Hematopoietic multipotent progenitor cell treated with erythropoietin and hydrocortisone succinate and interleukin-3 and kit ligand, for 4 days (in vitro differentiated cells): Measurements from ENCODE around the gene ECM2.
A peak's percentile ranks its signal among the peaks of the same experiment; 100 is the strongest.
"Not testable (repeated sequence)": the region's sequence is repeated elsewhere in the genome, so short reads cannot be mapped to it uniquely, and the experiment has no call there.

Experiments used
- DNase-seq: peaks from one replicate; pipeline ENCODE4 v3.0.0-alpha.2; 2015

The ECM2 gene

DNA sequence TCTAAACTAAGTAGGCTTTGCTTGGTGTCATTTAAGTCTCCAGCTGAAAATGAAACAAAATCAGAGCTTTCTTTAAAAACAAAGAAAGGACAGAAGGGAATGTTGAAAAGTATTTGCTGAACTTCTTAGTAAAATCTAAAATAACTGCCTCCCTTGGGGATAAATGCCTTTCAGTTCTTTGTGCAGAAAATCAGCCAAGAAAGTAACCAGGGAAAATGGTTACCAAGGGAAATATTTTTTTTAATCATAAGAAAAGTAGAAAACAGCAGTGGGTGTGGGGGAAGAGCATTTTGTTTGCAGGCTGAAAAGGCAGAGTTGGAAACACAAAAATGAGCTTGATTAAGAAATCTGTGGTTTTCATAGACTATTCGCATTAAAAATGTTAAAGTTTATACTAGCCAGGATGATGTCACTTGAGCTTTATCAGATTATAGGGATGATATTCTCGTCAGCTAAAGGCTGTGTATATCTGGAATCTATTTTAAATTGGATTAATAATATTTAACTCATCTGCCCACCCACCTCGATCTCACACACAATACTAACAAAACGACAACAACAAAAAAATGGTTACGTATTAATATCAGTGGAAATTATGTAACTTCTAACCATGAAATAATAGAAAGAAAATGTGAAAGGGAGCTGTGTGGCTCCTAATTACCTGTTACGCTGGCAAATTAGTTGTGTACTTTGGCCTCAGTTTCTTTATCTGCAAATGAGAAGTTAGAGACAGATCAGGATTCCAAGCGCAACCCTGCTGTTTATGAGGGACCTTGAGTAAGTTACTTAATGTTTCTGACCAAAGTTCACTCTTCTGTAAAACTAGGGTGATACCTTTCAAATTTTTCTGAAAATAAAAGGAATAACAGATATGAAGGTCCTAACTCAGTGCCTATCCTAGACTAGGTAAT, at the start of gene ECM2:
Gene ECM2, minus strand, starts transcription at position 51 of the 911 bp plus-strand sequence. CDS start 13,124 bp downstream, outside the sequence.
- no peak for DNase-seq

DNA sequence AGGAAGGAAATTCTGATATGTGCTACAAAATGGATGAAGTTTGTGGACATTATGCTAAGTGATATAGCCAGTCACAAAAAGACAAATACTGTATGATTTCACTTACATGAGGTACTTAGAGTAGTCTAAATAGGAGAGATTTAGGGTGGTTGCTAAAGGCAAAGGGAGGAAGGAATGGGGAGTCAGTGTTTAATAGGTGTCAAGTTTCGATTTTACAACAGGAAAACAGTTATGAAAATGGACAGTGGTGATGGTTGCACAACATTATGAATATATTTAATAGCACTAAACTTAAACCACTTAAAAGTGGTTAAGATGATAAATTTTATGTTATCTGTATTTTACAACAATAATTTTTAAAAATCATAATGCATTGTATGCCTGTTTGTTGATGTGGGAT, 40.4 kb upstream of the ECM2 start:
- no peak for DNase-seq

DNA sequence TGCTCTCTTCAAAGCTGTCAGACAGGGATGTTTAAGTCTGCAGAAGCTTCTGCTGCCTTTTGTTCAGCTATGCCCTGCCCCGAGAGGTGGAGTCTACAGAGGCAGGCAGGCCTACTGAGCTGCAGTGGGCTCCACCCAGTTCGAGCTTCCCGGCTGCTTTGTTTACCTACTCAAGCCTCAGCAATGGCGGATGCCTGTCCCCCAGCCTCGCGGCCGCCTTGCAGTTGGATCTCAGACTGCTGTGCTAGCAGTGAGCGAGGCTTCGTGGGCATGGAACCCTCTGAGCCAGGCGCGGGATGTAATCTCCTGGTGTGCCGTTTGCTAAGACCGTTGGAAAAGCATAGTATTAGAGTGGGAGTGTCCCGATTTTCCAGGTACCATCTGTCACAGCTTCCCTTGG, 37.8 kb upstream of the ECM2 start:
- DNase-seq, result not testable (repeated sequence)

DNA sequence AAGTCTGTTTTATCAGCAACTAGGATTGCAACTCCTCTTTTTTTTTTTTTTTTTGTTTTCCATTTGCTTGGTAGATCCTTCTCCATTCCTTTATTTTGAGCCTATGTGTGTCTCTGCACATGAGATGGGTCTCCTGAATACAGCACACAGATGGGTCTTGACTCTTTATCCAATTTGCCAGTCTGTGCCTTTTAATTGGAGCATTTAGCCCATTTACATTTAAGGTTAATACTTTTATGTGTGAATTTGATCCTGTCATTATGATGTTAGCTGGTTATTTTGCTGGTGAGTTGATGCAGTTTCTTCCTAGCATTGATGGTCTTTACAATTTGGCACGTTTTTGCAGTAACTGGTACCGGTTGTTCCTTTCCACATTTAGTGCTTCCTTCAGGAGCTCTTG, 36.1 kb upstream of the ECM2 start:
- not testable (repeated sequence) for DNase-seq

DNA sequence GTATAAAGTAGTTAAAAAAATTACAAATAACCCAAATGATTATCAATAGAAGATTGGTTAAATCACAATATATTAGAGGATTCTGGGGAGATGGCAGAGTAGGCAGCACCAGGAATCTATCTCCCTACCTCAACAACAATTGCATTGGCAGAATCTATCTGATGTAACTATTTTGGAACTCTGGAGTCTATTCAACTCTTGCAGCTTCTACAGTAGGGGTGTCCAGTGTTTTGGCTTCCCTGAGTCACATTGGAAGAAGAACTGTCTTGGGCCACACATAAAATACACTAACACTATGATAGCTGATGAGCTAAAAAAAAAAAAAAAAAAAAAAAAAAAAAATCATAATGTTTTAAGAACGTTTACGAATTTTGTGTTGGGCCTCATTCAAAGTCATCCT, 29.2 kb upstream of the ECM2 start:
- DNase-seq, result no peak

DNA sequence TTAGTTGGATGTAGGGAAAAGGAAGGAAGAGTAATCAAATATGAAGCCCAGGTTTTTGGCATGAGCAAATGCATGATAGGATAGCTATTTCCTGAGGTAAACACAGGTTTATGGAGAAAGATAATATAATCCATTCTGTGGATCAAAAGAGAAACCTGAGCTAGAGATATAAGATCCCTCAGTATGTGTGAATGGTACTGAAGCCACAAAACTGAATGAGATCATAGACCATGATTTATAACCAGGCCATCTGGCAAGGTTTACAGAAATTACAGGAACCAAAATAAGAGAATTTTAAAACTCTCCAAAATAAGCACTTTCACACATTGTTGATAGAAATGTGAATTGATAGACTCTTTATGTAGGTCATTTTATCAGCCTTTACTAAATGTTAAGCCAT, 28.7 kb upstream of the ECM2 start:
- DNase-seq, result no peak

DNA sequence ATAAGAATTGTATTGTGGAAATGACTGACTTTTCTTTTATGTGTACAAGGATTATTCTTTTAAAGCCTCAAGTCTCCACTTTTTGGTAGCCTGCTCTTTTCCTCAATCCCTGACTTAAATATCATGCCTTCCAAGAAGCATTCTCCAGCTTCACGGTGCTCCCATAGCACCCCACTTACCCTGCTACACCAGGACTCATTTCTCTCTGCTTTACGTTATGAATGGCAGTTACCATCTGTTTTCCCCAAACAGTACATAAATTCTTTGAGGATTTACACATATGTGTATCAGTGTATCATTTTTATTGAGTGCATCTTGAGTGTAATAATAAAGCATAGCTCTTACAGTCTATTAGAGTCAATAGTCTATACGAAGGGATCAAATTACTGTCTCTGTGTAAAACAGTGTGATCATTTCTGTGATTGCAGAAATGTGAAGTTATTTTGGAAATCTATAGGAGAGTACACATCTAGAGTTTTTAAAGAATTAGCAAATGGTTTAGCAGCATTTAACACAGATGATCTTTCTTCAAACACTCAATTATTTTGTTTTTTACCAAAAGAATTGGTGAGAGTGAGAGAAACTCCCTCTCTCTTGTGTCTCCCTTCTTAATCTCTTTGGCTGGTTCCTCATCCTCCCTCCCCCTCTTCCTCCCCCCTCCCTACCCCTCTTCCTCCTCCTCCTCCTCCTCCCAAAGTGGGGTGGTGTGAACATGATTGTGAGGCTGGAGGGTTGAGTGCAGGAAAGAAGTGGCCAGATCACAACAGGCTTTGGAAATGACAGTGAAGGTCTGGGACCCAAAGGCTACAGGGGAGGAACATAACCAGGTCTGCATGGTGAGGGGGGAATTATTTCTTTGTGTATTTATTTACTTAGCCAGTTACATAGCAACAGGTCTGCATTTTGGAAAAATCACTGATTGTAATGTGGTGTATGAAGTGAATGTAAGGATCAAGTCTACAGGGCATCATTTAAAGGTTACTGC, 27.6 kb upstream of the ECM2 start:
- DNase-seq, result peak; percentile 11

DNA sequence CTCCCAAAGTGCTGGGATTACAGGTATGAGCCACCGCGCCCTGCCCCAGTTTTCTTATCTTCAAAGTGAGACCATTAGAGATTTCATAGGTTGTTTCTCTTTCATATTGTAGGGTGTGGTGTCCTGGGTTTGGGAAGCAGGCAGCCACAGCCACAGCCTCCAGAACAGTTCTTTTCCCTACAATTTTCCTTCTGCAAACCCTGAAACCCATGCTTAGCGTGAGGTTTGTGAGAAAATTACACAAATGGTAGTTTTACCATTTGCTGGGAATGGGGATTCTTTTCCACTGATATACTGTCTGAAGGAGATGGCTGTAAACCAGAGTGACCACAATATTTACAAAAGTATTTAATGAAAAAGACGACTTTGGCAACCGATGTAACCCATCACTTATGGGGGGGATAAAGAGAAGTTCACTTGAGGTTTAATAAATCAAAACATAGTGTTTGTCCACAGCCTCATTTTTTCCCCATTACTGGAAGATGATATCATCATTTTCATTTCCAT, 26.7 kb upstream of the ECM2 start:
- DNase-seq, result no peak

DNA sequence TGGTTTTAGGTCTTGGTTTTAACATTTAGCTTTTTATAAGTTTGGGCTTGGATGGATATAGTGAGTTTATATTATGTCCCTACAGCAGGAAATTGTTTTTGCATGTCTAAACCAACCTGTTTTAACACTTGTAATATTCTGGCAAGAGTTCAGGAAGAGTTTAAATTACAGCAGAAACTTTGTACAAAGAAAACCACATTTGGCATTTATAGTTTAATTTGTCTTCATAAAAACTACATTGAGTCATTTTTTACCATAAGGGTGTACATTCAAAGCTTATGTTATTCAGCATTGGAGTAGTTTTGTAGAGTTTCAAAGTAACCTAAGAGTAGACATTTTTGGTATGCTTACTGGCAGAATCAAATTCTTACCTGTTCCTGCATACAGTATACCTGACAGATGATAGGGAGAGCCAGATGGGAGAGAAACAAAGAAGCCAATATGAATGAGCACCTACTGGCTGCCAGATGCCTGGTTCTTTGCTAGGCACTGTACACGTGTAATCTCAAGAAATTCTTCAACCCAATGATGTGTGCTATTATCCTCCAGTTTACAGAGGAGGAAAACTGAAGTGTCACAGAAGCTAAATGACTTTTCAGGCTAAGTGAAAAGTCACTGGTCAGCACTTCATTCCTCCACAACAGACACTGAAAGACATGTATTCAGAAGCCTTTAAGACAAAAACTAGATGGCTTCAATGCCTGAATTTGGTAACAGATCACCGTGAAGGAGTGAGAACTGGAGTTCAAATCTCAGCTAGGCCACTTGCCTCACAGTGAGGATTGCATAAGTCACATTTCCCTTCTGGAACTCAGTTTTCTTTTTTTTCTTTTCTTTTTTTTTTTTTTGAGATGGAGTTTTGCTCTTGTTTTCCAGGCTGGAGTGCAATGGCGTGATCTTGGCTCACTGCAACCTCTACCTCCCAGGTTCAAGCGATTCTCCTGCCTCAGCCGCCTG, 25.9 kb upstream of the ECM2 start:
- DNase-seq, result no peak

DNA sequence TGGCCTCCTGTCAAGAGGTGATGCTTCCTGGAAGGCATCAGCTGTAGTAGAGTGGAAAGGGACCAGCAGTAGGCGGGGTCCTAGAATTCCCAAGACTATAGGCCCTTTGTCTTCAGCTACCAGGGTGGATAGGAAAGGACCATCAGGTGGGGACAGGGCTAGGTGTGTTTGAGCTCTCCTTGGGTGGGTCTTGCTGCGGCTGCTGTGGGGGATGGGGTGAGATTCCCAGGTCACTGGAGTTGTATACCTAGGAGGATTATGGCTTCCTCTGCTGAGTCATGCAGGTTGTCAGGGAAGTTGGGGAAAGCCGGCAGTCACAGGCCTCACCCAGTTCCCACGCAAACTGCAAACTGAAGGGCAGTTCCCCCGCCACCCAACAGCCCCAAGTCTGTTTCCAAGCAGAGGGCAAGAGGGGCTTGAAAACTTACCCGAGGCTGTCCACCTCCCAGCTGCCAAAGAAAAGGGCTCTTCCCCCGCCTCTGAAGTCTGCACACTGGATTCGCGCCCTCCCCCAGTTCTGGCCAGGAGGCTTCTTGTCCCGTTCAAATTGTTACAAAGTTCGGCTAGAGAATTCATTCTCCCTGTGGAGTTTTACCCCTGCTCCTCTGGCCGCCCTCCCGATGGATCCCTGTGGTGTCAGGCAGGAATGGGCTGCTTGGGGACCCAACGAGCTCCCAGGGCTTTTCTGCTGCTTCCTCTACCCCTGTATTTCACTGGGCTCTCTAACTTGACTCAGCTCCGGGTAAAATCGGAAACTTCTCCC, 23.0 kb upstream of the ECM2 start:
- no peak for DNase-seq

DNA sequence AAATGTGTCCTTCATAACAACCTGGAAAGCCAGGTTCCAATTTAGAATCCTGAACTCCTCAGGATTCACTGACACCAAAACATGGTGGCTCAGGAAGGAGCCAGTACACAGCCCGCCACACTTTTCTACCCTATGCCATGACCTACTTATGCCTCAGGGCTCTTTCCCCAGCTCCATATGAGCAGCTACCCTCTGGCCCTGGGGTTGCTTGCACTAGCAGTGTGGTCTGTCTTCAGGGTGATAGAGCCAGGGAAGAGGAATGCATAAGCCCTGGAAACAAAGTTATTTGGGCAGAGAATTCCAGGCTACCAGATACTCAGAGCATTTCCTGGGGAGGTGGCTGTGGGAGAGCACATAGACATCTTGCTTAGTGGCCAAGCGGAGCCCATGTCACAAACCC, 15.0 kb upstream of the ECM2 start:
- no peak for DNase-seq

DNA sequence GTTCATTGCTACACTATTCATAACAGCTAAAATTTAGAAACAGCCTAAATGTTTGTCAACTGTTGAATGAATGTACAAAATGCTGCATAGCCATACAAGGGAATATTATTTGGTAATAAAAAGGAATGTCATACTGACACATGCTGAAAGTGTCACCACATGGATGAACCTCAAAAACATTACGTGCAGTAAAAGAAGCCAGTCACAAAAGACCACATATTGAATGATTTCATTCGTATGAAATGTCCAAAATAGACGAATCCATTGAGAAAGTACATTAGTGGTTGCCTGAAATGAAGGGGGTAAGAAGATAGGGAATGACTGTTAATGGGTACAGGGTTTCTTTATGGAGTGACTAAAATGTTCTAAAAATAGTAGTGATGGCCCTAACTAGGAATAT, 11.6 kb upstream of the ECM2 start:
- no peak for DNase-seq

DNA sequence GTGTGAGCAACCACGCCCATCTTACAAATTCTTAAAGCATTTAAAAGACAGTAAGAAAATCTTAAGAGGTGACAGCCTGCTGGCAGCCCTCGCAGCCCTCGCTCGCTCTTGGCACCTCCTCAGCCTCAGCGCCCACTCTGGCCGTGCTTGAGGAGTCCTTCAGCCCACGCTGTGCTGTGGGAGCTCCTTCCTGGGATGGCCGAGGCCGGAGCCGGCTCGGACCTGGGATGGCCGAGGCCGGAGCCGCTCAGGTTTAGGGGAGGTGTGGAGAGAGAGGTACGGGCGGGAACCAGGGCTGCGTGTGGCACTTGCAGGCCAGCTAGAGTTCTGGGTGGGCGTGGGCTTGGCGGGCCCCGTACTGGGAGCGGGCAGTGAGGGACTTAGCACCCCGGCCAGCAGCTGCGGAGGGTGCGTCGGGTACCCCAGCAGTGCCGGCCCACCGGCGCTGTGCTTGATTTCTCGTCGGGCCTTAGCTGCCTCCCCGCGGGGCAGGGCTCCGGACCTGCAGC, 9.3 kb upstream of the ECM2 start:
- DNase-seq, result no peak

DNA sequence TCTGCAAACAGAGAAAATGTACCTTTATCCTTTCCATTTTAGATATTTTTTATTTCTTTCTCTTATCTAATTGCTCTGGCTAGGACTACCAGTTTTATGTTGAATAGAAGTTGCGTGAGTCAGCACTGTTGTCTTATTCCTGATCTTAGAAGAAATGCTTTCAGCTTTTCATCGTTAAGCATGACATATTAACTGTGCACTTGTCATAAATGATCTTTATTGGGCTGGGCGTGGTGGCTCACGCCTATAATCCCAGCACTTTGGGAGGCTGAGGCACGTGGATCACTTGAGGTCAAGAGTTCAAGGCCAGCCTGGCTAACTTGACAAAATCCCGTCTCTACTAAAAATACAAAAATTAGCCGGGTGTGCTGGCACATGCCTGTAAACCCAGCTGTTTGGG, 8.2 kb upstream of the ECM2 start:
- DNase-seq, result no peak

DNA sequence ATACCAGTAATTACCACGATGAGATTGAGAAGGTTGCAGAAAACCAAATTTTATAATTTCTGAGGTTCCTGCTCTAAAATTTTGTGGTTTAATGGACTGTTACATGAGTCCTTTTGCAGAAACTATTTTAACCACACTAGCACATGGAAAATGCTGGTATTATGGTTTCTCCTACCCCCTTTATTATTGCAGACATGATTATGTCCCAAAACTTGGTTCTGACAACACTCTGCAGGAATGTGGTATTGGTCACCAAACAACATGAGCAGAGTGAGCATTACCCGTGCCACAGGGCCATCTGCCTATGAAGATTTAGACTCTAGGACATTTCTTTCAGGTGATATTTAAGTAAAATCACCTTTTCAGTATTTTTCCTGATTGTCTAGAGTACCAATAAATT, 2.8 kb upstream of the ECM2 start:
- DNase-seq, result peak; percentile 18

DNA sequence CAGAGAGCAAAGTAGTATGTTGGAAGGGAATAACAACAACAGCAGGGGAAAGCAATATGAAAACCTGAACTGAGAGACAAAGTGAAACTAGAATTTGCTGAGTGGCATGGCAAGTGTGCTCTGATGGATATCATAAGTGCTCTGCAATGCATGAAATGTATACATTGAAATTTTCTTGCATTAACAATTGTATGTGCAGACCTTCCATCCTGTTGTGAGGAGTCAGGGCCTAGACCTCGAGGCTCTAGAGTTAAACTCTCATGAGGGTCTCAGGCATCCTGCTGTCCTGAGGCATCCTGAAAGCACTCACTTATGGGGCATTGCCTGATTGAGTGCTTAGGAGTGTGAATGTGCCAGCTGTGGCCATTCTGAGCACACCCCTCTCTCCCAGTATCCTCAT, 1.1 kb downstream of the ECM2 start:
- no peak for DNase-seq

DNA sequence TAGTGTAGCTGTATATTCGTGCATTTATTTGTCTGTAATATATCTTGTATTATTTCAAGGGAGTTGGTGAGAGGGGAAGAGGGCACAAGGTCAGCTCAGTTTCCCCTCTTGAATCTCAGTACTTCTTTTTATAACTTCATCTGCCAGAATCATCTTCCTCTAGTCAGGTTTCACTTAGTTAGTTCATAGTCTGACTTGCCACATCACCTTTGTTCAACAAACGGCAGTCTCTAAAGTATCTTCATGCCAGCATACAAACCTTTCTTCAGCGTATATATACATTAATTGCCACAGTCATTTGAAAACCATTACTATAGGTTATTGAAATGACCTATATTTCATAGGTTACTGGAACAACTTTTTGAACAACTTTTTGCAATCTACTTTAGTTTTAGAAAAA, 1.6 kb downstream of the ECM2 start:
- no peak for DNase-seq

DNA sequence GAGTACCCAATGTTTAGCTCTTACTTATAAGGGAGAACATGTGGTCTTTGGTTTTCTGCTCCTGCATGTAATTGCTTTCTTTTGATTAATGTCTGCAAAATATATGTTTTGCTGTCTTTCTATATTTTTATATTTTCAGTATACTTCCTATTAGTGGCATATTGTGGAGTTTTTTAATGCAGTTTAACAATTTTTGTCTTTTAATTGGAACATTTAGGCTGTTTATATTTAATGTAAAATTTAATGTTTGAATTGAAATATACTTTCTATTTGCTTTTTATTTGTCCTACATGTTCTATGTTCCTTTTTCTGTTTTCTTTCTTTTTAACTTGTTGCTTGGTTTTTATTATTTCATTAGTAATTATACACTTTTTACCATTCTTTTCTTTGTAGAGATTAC, 4.9 kb downstream of the ECM2 start:
- no peak for DNase-seq

DNA sequence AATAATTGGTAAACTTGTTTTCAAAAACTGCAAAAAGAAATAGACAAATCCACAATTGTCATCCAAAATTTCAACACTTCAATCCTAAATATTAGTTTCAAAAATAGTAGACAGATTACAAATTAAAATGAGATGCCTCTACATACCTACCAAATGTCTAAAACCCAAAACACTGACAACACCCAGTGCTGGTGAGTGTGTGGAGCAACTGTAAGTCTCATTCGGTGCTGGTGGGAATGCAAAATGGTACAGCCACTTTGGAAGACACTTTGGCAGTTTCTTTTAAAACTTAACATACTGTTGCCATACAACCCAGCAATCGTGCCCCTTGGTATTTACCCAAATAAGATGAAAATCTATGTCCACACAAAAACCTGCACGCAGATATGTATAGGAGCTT, 6.7 kb downstream of the ECM2 start:
- DNase-seq, result no peak

DNA sequence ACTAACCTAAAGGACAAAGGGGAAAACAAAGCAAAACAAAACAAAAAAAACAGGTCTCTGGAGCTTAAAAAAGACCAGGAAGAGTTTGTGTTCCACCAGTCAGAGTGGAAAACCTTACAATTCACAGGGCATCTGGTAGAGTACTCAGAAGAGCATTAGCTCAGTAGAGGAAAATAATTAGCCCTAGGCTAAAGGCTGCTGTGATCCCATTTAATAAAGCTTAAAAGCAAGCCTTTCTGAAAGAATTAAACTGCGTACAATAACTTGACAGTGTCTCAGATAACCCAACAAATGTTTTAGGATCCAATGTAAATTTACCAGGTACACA, 7.3 kb downstream of the ECM2 start:
- DNase-seq, result no peak

DNA sequence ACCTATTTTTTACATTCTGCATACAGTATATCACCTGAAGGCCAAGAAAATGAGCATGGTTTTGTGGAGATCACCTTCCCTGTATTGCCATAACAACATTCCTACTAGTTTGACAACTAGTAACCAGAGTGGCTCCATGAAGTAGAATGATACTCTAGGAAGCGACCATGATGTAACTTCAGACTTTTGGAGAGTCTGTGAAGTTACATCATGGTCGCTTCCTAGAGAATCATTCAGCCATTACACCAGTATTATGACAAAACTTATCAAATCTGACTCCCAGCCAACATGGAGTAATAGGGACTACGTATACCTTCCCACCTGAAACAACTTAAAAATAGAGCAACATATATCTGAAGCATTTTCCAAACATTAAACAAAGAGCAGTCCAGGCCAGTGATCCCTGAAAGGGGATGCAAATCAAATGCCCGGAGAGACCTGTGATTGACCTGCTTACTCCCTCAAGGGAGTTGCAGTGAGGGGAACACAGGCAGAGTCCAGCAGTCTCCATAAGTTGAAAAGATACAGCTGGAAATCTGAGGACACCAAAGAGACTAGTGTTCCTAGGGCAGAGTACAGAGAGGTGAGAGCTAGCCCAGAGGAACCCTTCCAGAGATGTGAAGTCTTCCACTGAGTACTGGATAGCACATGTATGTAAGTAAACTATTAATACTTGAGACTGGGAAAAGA, 7.8 kb downstream of the ECM2 start:
- no peak for DNase-seq
